GM21447 (cell line): ENCODE results near the gene DSTN.
A peak's percentile ranks its signal among the peaks of the same experiment; 100 is the strongest.

Source experiments
- ATAC-seq: cut with Tn5 transposase; IDR thresholded peaks from one replicate; pipeline ENCODE4 v1.9.1; 2021; ENCODE audit not compliant: unreplicated experiment

The DSTN gene

GRCh38 chr20:17569616-17570346, at the start of gene DSTN:
DSTN (plus strand) TSS chr20:17570075; CDS start chr20:17570209, 134 bp downstream.
- peak; percentile 91 for ATAC-seq

GRCh38 chr20:17520583-17520982, 49.3 kb upstream of the DSTN start:
- ATAC-seq = no peak

GRCh38 chr20:17522528-17522927, 47.3 kb upstream of the DSTN start:
- no peak for ATAC-seq

- no peak for ATAC-seq
Measured at GRCh38 chr20:17523326-17523725, 46.5 kb upstream of the DSTN start.

GRCh38 chr20:17524560-17524959, 45.3 kb upstream of the DSTN start:
- ATAC-seq = no peak

GRCh38 chr20:17525132-17525531, 44.7 kb upstream of the DSTN start:
- no peak for ATAC-seq

GRCh38 chr20:17525650-17526049, 44.2 kb upstream of the DSTN start:
- no peak for ATAC-seq

- no peak for ATAC-seq
Measured at GRCh38 chr20:17529586-17529985, 40.3 kb upstream of the DSTN start.

GRCh38 chr20:17530153-17530552, 39.7 kb upstream of the DSTN start:
- ATAC-seq = no peak

GRCh38 chr20:17530716-17531664, 38.9 kb upstream of the DSTN start, which contains the start of gene BFSP1:
BFSP1 (minus strand) TSS chr20:17531379; CDS start chr20:17531329, 50 bp downstream.
- no peak for ATAC-seq

- no peak for ATAC-seq
Measured at GRCh38 chr20:17531665-17532025, 38.2 kb upstream of the DSTN start.

GRCh38 chr20:17533396-17533795, 36.5 kb upstream of the DSTN start:
- ATAC-seq = no peak

GRCh38 chr20:17534077-17534476, 35.8 kb upstream of the DSTN start:
- ATAC-seq = no peak

- ATAC-seq = peak; percentile 72
Measured at GRCh38 chr20:17536944-17537444, 32.9 kb upstream of the DSTN start.

- ATAC-seq = no peak
Measured at GRCh38 chr20:17537959-17538358, 31.9 kb upstream of the DSTN start.

GRCh38 chr20:17538517-17539170, 31.2 kb upstream of the DSTN start:
- peak; percentile 91 for ATAC-seq

- ATAC-seq = no peak
Measured at GRCh38 chr20:17541596-17541995, 28.3 kb upstream of the DSTN start.

GRCh38 chr20:17541996-17542395, 27.9 kb upstream of the DSTN start:
- ATAC-seq = no peak

GRCh38 chr20:17542481-17542880, 27.4 kb upstream of the DSTN start:
- ATAC-seq = no peak

- ATAC-seq = no peak
Measured at GRCh38 chr20:17542993-17543412, 26.9 kb upstream of the DSTN start.

GRCh38 chr20:17543531-17544131, 26.2 kb upstream of the DSTN start:
- ATAC-seq = no peak
